Spleen (tissue), 11 donors: Measurements from ENCODE around the gene DECR2. TPM values are rescaled to one million over a fixed set of nuclear protein-coding genes. Genes with fewer than 3 reads are reported as not detected.

Experiments used
- DNase-seq: peaks from one replicate; pipeline ENCODE4 v3.0.0-alpha.2; 2020
- H3K27ac ChIP-seq, 8 donors: fragments of 200-600 bp; sonication (generic) in 7 of 8; 1 replicate in 4 of 8; 2 replicates in 4 of 8; pipeline versions ENCODE4 v1.5.0 to v1.8.0; 2016 to 2021; ENCODE audit warnings: inconsistent platforms in 4 of 8, mild to moderate bottlenecking in 4 of 8, moderate library complexity in 1 of 8
- H3K27me3 ChIP-seq, 7 donors: fragments of 200-600 bp; sonication (generic) in 6 of 7; replicated peaks in 1 of 7; 1 replicate in 4 of 7; 2 replicates in 3 of 7; pipeline versions ENCODE4 v1.5.0 to v1.8.0; 2016 to 2021; ENCODE audit warnings: inconsistent platforms in 3 of 7, mild to moderate bottlenecking in 1 of 7
- H3K36me3 ChIP-seq, 6 donors: fragments of 200-600 bp; sonication (generic) in 5 of 6; 1 replicate in 4 of 6; 2 replicates in 2 of 6; pipeline versions ENCODE4 v1.5.0 to v1.8.0; 2016 to 2021; ENCODE audit warnings: inconsistent platforms in 2 of 6
- H3K4me1 ChIP-seq, 6 donors: fragments of 200-600 bp; sonication (generic) in 5 of 6; 1 replicate in 3 of 6; 2 replicates in 3 of 6; pipeline versions ENCODE4 v1.5.0 to v1.8.0; 2016 to 2021; ENCODE audit warnings: inconsistent platforms in 3 of 6
- H3K4me3 ChIP-seq, 8 donors: fragments of 200-600 bp; sonication (generic) in 7 of 8; 1 replicate in 4 of 8; 2 replicates in 4 of 8; pipeline versions ENCODE4 v1.5.0 to v1.8.0; 2016 to 2021; ENCODE audit warnings: inconsistent platforms in 4 of 8, mild to moderate bottlenecking in 4 of 8, moderate library complexity in 2 of 8
- H3K9me3 ChIP-seq, 8 donors: fragments of 200-600 bp; sonication (generic) in 7 of 8; 1 replicate in 4 of 8; 2 replicates in 4 of 8; pipeline versions ENCODE4 v1.5.0 to v1.8.0; 2016 to 2021; ENCODE audit warnings: inconsistent platforms in 4 of 8
- POLR2A ChIP-seq, 3 donors: fragments of 450-650 bp; IDR thresholded peaks; one replicate each; pipeline ENCODE4 v1.5.1; 2017; ENCODE audit warnings: antibody characterized with exemption in 3 of 3, mild to moderate bottlenecking in 1 of 3
- POLR2AphosphoS5 ChIP-seq, 3 donors: sonication (generic); formaldehyde crosslinking; IDR thresholded peaks; one replicate each; pipeline ENCODE4 v1.5.1; 2017; ENCODE audit warnings: antibody characterized with exemption in 3 of 3
- WGBS, 5 donors: extraction: QIAGEN DNeasy Blood & Tissue Kit in 3 of 5; methylation state at CpG; one replicate each; pipeline versions ENCODE4 v1.1.5 to v1.1.7; 2013 to 2018; 5-methylcytosine and 5-hydroxymethylcytosine counted together
- intact Hi-C: fragments of 100-400 bp; cut with DNase I; formaldehyde crosslinking; loops from one replicate; pipeline ENCODE4 v1.15.0; 2023; ENCODE audit warnings: low total_unique reads
- polyA plus RNA-seq, 3 donors: library from polyadenylated mRNA; stranded (reverse); fragments of 200-250 nt; gene quantifications; one replicate each; pipeline ENCODE4 v1.2.1, GENCODE V29; 2013
- total RNA-seq, 7 donors: library from RNA; depleted of rRNA in 3 of 7; stranded (reverse); fragments of >200 nt in 3 of 7; fragmentation: NEBNext Ultra II Directional in 4 of 7; extraction: Animal tissue kit (Norgen Biotek cat#: 25700) in 4 of 7; gene quantifications; one replicate each; pipeline versions ENCODE4 v1.1.0 to v1.2.1, GENCODE V29; 2016 to 2021
- TF ChIP-seq, protein P1 (sequence below), 11 experiments: fragments of 200-600 bp in 7 of 11; fragments of 450-650 bp in 4 of 11; sonication (generic) in 4 of 11; IDR thresholded peaks in 8 of 11; conservative IDR thresholded peaks in 3 of 11; 1 replicate in 7 of 11; 2 replicates in 4 of 11; pipeline versions ENCODE4 v1.4.0 to v1.8.0; 2016 to 2021; ENCODE audit warnings: antibody characterized with exemption in 11 of 11, inconsistent platforms in 4 of 11, mild to moderate bottlenecking in 1 of 11
- donor health status: healthy with polysubstance abuse.
- donor health status: DM: no; HTN: no; CAD: no; lungs with moderate emphysema.
- donor health status: DM: no; HTN: no; CAD: no.
- donor health status: Bipolar disorder and iron deficiency.
- donor health status: healthy.
- donor health status: DM: no; HTN: no; CAD: no.
- donor health status: DM: yes; HTN: yes; CAD: no.

DECR2 gene
- total and polyA plus RNA-seq, 10 donors = 8.9 to 19.5 (median 12.0) TPM

GRCh38 chr16:354291-354881, 47.3 kb upstream of the DECR2 start:
- intact Hi-C loops = loop anchor here (10.0 kb wide), 1 partner anchor 120 kb away; the partner anchor contains the start of gene FAM234A
- peak; percentile 82 for DNase-seq
- peak overlapping the region in 4 of 8 donors; percentile 75 to 88 (median 86) for H3K27ac ChIP-seq

GRCh38 chr16:354971-355461, 46.7 kb upstream of the DECR2 start:
- TF ChIP-seq POLR2A (IDR thresholded peaks at IDR 0.05) (no peak), POLR2AphosphoS5 (IDR thresholded peaks at IDR 0.05) (peak in 2 of 3 donors; percentile 21 to 34)
- TF ChIP-seq, protein P1, sequence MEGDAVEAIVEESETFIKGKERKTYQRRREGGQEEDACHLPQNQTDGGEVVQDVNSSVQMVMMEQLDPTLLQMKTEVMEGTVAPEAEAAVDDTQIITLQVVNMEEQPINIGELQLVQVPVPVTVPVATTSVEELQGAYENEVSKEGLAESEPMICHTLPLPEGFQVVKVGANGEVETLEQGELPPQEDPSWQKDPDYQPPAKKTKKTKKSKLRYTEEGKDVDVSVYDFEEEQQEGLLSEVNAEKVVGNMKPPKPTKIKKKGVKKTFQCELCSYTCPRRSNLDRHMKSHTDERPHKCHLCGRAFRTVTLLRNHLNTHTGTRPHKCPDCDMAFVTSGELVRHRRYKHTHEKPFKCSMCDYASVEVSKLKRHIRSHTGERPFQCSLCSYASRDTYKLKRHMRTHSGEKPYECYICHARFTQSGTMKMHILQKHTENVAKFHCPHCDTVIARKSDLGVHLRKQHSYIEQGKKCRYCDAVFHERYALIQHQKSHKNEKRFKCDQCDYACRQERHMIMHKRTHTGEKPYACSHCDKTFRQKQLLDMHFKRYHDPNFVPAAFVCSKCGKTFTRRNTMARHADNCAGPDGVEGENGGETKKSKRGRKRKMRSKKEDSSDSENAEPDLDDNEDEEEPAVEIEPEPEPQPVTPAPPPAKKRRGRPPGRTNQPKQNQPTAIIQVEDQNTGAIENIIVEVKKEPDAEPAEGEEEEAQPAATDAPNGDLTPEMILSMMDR (IDR thresholded peaks at IDR 0.05 in 8 of 11, conservative IDR thresholded peaks at IDR 0.05 in 3 of 11) = no peak
- H3K9me3 ChIP-seq = no peaks in the 10 kb centered on the region
- peaks cover 10 to 54% (median 25%) of the 10 kb centered on the region in 6 donors for H3K4me1 ChIP-seq
- peaks cover 0 to 9% (median 0%) of the 10 kb centered on the region in 6 donors for H3K36me3 ChIP-seq
- peak overlapping the region in 1 of 8 donors; percentile 2 for H3K4me3 ChIP-seq
- H3K27me3 ChIP-seq = no peaks in the 10 kb centered on the region
- peak overlapping the region in 4 of 8 donors; percentile 48 to 88 (median 86) for H3K27ac ChIP-seq
- DNase-seq = peak; percentile 83
- 51 to 68% (median 58%) methylated on average over 9 to 10 of the region's 10 CpGs for WGBS, 5 donors
- intact Hi-C loops = loop anchor here (10.0 kb wide), 1 partner anchor 120 kb away; the partner anchor contains the start of gene FAM234A

More at GRCh38 chr16:354291-354881, 47.3 kb upstream of the DECR2 start:
- Histone ChIP-seq H3K36me3 (peaks cover 0 to 13% (median 0%) of the 10 kb centered on the region in 6 donors), H3K9me3 (no peaks in the 10 kb centered on the region), H3K4me1 (peaks cover 15 to 60% (median 30%) of the 10 kb centered on the region in 6 donors), H3K4me3 (peak overlapping the region in 1 of 8 donors; percentile 2), H3K27me3 (no peaks in the 10 kb centered on the region)
- 85 to 95% (median 89%) methylated on average over 7 to 12 of the region's 12 CpGs for WGBS, 5 donors
- TF ChIP-seq POLR2A (IDR thresholded peaks at IDR 0.05) = no peak
- TF ChIP-seq POLR2AphosphoS5 (IDR thresholded peaks at IDR 0.05) = no peak

- TF ChIP-seq POLR2AphosphoS5 (IDR thresholded peaks at IDR 0.05) (no peak), POLR2A (IDR thresholded peaks at IDR 0.05) (no peak)
- TF ChIP-seq, protein P1 (IDR thresholded peaks at IDR 0.05 in 8 of 11, conservative IDR thresholded peaks at IDR 0.05 in 3 of 11) = no peak
- DNase-seq = no peak
- Histone ChIP-seq H3K27ac (no peak overlapping the region), H3K4me3 (no peak overlapping the region), H3K36me3 (no peaks in the 10 kb centered on the region), H3K27me3 (no peaks in the 10 kb centered on the region), H3K4me1 (peaks cover 0 to 39% (median 9%) of the 10 kb centered on the region in 6 donors), H3K9me3 (no peaks in the 10 kb centered on the region)
- intact Hi-C loops = loop anchor here (10.0 kb wide), 1 partner anchor 122 kb away; the partner anchor contains the start of gene FAM234A
- 75 to 83% (median 82%) methylated on average over 8 to 12 of the region's 12 CpGs for WGBS, 5 donors
Observed at GRCh38 chr16:356741-357140, 44.9 kb upstream of the DECR2 start.

- peaks cover 0 to 20% (median 4%) of the 10 kb centered on the region in 7 donors for H3K27me3 ChIP-seq
- peaks cover 0 to 32% (median 3%) of the 10 kb centered on the region in 6 donors for H3K4me1 ChIP-seq
- H3K36me3 ChIP-seq = no peaks in the 10 kb centered on the region
- 64 to 83% (median 77%) methylated on average over 12 to 19 of the region's 19 CpGs for WGBS, 5 donors
- peak; percentile 79 for DNase-seq
- H3K4me3 ChIP-seq = no peak overlapping the region
- intact Hi-C loops = loop anchor here (10.0 kb wide), 1 partner anchor 124 kb away; the partner anchor contains the start of gene FAM234A
- H3K9me3 ChIP-seq = no peaks in the 10 kb centered on the region
- no peak overlapping the region for H3K27ac ChIP-seq
- TF ChIP-seq POLR2AphosphoS5 (IDR thresholded peaks at IDR 0.05) = peak in 1 of 3 donors; percentile 32
- TF ChIP-seq, protein P1 (IDR thresholded peaks at IDR 0.05 in 8 of 11, conservative IDR thresholded peaks at IDR 0.05 in 3 of 11) = no peak
Observed at GRCh38 chr16:359067-359763, 42.5 kb upstream of the DECR2 start.
